Stimulated activated CD8-positive, alpha-beta memory T cell treated with anti-CD3 and anti-CD28 coated beads, Interleukin-15, amount 100 ng/mL, for 48 hours (primary cell): Measurements from ENCODE around the gene PLXNA4.

Experiments
- DNase-seq, 2 donors: peaks; one replicate each; pipeline ENCODE4 v3.0.0-alpha.2; 2020; ENCODE audit warnings: low read depth in 2 of 2

PLXNA4 gene

GRCh38 chr7:132117181-132117580 is 459.1 kb downstream of the PLXNA4 start:
- DNase-seq: no peak

DNA sequence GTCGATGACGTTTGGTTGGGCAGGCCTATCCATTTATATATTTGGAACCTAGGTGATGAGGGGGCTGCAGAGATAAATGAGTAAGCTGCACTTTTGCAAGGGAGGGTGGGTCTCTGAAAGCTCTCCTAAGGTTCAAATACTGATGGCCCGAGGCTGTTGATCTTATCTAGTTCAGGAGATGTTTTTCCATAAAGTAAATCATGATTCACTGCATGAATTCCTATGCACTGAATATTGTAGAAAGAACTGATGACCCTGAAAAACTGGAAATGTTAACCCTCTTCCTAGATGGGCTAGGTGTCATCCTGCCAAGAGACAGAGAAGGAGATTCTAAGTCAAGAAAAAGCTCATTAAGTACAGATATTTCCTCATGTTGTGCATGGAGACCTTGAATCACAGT is 459.9 kb downstream of the PLXNA4 start:
- no peak for DNase-seq

GRCh38 chr7:132115758-132116157 is 460.5 kb downstream of the PLXNA4 start:
- DNase-seq: no peak

GRCh38 chr7:132115028-132115427 is 461.2 kb downstream of the PLXNA4 start:
- DNase-seq: no peak

- DNase-seq: no peak
Measured at GRCh38 chr7:132114411-132114810, 461.9 kb downstream of the PLXNA4 start.

- no peak for DNase-seq
Measured at GRCh38 chr7:132113536-132114371, 462.5 kb downstream of the PLXNA4 start.

- no peak for DNase-seq
Measured at GRCh38 chr7:132112657-132113056, 463.6 kb downstream of the PLXNA4 start.

DNA sequence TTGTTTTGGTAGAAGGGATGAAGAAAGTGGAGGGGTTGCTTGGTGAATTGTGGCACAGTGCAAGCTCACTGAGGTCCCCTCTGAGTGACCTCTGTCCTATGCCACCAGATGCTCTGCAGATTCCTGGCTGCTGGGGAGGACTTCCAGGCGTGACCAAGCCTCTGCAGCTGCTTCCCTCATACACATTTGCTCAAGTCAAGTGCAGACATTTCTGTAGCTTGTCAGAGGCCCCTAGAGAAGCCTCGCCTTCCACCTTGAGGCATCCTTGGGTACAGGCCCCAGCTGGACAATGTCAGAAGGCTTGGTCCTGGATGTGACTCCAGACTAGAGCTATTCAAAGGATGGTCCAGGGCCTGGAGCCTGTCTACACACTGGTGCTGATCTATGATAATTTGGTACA is 464.2 kb downstream of the PLXNA4 start:
- no peak for DNase-seq

DNA sequence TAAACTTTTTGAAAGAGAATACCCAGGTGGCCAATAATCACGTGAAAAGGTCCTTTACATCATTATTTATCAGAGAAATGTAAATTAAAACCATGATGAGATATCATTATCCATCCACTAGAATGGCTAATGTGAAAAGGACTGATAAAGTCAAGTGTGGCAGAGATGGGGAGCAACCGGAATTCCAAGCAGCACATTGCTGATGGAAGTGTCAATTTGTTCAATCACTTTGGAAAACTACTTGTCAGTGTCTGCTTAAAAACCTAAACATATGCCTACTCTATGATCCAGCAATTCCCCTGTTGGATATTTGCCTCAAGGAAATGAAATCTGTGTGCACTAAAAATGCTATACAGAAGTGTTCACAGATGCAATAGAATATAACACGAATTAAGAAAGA is 465.6 kb downstream of the PLXNA4 start:
- no peak for DNase-seq

DNA sequence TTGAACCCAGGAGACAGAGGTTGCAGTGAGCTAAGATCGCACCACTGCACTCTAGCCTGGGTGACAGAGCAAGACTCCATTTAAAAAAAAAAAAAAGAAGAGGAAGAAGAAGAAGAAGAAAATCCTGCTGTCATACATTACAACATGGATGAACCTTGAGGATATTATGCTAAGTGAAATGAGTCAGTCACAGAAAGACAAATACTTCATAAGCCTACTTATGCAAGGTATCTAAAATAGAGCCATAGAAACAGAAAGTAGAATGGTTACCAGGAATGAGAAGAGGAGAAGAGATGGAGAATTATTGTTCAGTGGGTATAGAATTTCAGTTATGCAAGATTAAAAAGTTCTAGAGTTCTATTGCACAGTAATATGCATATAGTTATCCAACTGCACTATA is 466.5 kb downstream of the PLXNA4 start:
- DNase-seq: no peak

DNA sequence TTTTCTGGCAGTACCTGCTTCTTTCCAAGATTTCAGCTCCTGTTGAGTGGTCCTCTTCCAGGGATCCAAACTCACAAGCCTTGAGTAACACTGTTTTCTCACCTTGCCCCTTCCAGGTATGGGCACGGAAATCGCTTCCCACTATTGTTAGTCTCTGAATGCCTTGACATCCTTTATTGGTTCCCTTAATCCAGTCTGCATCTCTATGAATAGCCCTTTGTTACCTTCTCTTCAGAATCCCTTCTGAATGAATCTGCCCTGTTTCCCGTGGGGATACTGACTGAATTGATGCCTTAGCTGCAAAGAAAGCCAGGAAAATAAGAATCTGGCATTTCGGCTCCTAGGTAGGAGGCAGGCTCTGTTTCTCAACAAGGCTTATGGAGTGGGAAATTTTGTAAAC is 467.7 kb downstream of the PLXNA4 start:
- no peak for DNase-seq

- no peak for DNase-seq
Measured at GRCh38 chr7:132106491-132106890, 469.8 kb downstream of the PLXNA4 start.

GRCh38 chr7:132105096-132105495 is 471.2 kb downstream of the PLXNA4 start:
- DNase-seq: no peak

DNA sequence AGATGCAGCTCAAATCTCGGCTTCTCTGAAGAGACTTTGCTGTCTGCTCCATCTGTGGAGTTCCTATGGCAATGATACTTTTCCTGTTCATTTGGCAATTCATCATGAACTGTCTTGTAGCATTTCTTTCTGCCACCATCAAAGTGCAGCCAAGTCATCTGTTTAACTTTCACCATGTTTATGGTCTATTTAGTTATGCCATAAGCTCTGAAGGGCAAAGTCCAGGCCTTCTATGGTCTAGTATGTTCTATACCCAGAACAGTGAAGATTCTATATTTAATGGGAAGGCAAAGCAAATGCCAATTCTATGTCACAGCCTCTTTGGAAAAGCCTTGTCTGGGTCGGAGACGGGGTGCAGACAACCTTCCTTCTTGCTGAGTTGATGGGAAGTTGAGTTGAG is 472.6 kb downstream of the PLXNA4 start:
- DNase-seq: no peak

DNA sequence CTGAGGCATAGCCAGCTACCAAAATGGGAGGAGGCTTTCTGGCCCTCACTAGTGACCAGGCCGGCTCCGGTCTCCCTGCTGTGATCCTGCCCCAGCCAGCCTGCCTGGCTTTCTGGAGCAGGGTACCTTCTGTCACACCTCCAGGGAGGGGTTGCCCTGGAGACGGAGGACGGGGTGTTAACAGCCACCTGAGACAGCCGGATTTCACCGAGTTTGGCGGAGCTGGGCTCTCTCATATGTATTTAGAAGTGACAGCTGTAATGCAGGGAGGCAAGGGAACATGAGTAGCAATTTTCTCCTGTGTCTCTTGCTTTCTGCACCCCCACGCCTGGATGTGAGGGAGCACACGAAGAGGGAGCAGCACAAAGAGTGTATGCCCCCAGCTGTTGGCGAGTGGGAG is 473.3 kb downstream of the PLXNA4 start:
- no peak for DNase-seq

DNA sequence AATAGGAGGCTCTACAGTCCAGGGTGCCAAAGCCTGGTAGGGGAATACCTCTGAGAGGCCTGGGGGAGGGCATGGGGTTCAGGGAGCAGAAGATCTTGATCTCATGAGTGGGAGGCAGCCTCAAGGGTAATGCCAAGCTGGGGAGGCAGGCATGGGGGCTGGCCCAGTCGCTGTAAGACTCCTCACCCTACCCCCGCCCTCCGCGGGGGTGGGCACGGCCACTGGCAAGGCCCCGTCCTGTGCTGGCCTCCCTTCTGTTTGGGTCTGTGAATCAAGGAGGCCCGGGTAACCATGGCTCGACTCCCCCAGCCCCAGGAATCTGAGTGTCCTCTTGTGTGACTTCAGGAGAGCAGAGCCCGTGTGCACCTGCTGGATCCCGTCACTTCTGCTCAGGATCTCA is 473.9 kb downstream of the PLXNA4 start:
- DNase-seq: no peak

GRCh38 chr7:132100981-132101380 is 475.3 kb downstream of the PLXNA4 start:
- DNase-seq: no peak

DNA sequence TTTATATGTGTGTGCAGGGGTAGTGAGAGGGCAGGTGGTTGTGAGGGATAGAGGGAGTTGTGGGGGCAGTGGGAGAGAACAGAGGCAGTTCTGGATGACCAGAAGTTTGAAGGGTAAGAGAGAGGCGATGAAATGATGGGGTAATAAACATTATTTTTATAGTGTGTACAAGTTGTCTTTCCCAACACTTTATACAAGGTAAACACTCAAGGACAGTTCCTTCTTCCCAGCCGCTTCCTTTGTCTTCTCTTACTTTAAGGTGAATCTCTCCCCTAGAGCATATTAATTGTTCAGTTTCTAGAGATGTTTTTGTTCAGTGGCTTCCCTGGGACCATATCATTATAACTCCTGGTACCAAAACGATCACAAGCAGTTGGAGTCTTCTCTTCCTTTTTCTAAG is 475.8 kb downstream of the PLXNA4 start:
- no peak for DNase-seq

DNA sequence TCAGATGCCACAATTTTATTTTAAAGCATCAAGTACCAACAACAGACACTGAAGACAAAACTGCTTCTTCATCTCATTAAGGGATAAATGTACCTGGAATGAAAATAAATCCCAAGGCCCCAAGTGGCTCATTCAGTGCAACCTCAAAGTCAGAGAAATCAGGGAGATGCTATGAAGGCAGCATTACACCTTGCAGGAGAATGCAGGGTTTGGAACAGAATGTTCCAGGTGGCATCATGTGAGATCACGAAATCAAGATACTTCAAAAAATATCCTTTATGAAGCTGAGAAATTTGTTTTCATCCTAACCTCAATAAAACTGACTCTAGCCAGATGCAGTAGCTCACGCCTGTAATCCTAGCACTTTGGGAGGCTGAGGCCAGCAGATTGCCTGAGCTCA is 477.1 kb downstream of the PLXNA4 start:
- DNase-seq: no peak

- no peak for DNase-seq
Measured at GRCh38 chr7:132098327-132098726, 477.9 kb downstream of the PLXNA4 start.

- DNase-seq: no peak
Measured at GRCh38 chr7:132097550-132098134, 478.6 kb downstream of the PLXNA4 start.

DNA sequence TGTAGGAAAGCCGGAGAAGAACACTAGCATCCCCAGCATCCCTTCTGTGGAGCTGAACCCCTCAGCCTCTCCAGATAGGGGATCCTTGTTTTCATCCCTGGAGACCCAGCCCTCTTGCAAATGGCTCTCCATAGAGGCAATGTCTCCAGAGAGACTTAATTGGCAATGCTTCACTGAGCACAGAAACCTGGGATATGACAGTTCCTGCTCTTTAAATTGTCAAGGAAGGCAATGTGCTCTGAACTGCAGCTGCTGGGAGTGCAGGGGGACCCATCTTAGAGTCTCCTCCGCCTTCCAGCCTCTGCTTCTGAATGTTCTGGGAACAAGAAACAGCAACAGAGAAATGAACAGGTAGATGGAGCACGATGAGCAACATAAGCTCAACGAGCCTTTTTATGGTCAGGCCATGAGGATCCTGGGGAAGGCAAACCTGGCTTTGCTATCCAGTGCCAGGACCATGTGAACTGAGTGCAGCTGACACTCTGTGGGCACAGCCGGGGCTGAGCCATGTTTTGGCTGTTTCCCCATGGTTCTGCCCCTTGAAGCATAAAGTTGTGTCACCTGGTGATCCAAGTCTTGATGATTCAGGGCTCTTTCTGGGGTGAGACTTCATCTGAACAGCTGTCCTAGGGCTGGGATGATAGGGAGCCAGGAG is 481.0 kb downstream of the PLXNA4 start:
- no peak for DNase-seq

DNA sequence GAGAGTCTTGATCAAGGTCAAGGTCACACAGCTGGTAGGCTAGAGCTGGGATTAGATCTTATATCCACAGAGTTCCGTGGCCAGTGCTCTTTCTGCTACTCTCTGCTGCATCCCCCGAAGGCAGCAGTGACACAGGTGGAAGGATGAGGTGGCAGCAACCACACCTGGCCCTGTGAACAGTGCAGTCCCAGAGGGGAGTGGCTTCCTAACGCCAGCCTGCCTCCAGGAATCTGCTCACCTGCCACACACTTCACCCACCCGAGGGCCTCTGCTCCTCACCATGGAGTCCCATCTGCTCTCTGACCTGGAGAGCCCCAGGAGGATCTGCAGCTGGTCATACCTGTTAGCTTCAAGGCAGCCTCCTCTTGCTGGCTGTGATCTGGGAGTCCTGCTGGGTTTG is 484.2 kb downstream of the PLXNA4 start:
- no peak for DNase-seq
